SW 1271 (cell line): ENCODE results near the gene TSHZ3.
A peak's percentile ranks its signal among the peaks of the same experiment; 100 is the strongest.

Experiments used
- DNase-seq, 2 experiments: peaks; one replicate each; lab custom pipeline; 2025; lab: John Stamatoyannopoulos, UW

TSHZ3 gene

DNA sequence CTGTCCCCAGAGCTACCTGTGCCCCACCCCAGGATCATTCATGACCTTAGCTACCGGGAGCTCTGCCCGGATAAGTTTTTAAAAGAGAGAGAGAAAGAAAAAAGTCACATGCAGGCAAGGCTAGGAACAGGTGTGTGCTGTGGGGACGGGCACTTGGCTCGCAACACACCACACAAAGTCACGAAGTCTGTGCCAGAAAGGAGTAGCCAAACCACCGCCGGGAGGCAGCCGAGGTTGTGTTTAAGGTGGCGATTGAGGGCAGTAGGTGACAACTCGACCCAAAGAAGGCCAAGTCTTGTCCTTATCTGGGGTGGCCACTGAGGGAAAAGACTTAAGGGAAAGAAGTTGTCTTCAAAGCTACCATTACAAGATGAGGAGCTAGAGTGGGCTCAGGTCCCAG is 4.6 kb upstream of the TSHZ3 start:
- DNase-seq: no peak

GRCh38 chr19:31352782-31353651 is 3.8 kb upstream of the TSHZ3 start:
- DNase-seq: no peak

- DNase-seq: no peak
Observed at GRCh38 chr19:31352296-31352781, 3.1 kb upstream of the TSHZ3 start.

DNA sequence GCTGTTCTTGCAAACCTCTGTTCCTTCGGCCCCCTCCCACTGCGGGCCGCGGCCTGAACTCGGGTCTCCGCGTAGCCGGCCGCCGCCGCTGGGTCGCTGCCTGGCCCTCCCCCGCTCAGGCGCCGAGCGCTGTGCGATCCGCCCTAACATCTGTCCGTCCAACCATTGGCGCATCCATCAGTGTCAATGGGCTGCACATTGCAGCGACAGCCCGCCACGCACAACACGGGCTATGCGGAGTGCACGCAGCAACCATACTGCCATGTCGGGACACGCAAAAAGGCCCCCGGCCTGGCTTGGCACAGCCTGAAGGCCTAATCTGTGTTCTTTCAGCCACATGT is 2.6 kb upstream of the TSHZ3 start:
- DNase-seq: no peak

DNA sequence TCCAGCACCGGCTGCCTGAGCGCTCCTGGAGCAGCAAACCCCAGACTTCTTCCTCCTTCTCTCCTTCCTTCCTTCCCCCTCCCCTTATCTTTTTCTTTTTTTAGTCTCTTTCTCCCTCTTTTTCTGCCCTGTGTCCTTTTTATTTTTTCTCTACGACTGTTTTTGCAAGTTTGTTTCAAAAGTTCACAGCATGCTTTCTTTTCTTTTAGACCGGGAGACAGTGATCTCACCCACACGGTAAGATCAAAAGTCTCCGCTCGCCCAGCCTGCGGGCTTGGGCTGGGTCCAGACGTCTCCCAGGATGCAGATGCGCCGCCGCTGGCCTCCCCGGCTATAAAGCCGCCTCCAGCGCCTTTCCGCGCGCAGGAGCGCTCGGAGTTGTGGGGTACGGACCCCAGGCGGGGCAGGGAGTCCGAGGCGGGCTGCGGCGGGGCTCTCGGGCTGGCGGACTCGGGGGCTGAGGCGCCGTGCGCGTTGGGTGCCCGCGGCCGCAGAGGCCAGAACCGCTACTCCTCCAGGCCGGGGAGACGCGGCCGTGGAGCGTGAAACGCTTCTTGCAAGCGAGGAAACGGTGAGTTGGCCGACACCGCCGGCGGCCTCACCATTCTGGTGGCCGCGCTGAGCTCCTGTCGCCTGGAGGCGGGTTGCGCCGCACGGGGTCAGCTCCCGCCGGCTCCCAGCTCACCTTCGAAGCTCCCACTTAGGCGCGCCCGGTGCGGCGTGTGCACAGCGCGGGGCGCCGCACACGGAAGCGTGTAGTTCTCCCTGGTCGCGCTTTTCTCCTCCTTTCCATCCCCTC is 2.0 kb upstream of the TSHZ3 start:
- DNase-seq: peak in 1 of 2 experiments; percentile 31

- no peak for DNase-seq
Observed at GRCh38 chr19:31350693-31351055, 1.4 kb upstream of the TSHZ3 start.

GRCh38 chr19:31350033-31350692 is 927 bp upstream of the TSHZ3 start:
- peak in 1 of 2 experiments; percentile 13 for DNase-seq

DNA sequence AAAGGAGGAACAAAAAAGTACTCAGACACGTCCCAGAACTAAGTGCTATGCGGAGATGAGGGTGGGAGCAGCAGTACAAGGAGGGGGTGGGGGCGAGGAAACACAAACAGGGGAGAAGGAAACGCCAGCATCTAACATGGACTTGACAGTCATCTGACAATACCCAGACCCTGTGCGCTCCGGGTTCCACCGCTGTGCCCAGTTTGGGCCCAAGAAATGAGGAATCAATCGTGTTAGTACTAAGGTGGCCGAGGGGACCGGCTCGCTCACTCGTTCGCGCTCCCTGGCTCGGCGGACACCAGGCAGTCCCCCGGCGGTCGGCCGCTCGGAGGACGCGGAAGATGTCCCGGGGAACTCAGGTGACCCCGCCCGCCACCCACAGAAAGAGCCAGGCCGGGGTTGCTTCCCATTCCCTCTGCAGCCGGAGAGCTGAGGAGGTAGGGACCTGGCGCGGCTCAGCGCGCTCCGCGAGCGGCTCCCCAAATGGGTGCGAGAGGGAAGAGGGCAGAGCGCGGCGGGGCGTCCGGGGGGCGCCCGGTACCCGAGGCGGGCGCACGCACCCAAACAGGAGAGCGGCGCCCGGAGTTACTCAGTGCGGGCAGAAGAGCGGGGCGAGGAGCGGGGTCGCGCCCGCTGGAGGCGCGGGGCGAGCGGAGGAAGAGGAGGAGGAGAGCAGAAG is 616 bp downstream of the TSHZ3 start:
- peak in 1 of 2 experiments; percentile 32 for DNase-seq

- DNase-seq: no peak
Observed at GRCh38 chr19:31347828-31348392, 1.3 kb downstream of the TSHZ3 start.

- DNase-seq: no peak
Observed at GRCh38 chr19:31347354-31347753, 1.9 kb downstream of the TSHZ3 start.

DNA sequence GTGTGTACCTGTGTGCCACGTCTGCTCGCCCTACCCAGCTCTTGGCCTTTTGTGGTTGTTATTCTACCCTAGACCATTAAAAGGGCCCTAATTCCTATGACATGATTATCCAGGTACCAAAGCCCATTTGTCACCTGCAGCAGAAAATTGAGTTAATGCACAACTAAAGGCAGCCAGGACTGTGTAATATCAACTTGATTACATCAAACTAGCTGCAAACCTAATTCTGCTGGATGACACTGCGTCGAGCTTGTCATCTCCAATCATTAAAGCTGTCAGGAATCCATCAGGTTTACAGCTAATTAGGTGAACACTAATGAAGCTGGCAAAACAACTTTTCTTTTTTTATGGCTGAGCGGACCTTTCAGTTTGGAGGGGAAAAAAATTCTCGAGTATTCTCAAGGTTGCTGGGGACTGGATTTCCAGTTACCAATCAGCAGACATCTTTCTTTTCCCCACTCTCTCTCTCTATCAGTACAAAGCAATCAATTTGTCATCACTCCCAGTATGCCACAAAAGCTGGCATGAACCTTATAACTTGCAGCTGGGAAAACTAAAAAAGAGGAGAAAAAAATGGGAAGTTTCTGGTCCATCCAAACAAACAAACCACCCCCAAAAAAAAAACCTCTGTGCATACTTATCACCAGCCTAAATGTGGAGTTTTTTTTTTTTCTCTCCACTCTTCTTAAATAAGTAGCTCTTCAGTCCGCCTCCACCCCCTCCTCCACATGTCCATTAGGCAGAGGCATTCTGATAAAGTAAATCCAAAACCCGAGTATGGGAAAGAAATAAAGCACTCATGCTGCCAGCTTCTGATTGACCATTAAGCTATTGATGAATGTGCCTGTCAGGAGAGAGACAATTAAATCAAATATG is 2.8 kb downstream of the TSHZ3 start:
- no peak for DNase-seq

DNA sequence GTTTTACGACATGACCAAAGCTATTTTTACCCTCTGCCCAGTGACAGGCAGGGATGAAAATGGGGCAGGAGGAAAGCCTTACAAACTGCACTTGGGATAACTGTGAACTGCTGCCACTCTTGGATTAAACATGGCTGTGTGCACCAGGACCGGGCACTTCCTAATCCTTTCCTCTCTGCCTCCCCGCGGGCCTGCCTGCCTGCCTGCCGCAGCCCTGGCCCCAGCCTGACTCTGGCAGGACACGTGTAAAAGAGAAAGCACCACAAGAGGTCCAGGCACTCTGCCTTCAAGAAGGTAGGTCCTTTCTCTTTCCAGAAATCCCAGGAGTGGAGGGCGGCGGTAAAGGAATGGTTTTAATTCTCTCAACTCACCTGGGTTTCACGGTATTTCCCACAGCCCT is 4.8 kb downstream of the TSHZ3 start:
- no peak for DNase-seq

DNA sequence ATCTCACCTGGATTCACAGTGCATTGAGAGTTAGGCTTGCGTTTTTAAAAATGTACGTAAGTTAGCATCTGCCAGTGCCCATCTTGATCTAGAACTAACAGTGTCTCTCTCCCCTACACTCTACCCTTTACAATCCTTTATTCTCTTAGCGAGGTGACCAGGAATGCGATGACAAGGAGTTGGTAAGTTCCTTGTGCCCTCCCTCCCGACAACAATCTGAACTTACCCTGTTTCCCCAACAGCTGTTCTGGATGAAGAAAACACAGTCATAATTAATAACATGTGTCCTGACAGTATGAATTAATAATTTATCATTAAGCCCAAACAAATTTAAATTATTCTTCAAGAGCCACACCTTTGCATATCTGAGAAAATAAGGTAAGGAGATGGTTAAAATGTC is 6.3 kb downstream of the TSHZ3 start:
- DNase-seq: no peak

DNA sequence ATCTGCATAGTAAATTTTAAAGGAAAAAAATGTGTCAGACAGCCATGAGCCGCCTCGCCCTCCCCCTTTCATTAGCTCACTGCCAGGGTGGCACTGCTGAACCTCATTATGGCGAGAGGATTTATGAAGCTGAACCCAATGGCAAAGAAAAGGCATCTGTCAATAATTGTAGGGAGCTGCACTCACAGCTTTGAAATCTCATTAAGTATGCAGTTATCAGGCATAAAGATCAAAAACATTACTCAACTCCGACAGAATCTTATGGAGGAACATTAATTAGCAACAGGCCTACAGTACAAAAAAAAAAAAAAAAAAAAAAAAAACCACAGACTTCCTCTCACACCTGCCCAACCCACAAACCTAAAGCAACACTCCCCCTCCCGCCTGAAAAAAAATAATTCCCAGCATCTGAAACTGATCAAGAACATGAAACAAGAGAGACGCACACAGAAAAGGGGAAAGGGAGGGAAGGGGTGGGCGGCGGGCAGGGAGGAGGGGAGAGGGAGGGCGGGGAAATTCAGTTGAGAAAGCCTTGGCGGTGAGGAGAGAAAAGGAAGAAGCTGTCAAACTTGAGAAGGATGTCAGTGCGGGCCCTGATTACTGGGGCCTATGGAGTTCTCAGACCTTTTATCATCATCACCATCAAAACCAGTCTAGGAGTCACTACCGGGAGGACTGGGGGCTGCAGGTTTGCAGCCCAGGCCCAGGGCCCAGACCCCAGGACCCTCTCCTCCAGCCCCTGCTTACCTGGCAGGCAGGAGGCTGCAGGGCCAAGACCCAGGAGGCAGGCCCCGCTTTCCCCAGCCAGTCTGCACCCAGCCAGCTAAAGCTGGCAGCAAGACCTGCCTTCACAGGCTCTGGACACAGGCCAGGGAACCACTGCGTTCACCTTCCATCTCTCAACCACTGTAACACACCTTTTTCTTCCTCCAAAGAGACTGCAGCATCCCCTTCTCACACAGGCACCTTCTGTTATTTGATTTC is 8.9 kb downstream of the TSHZ3 start:
- no peak for DNase-seq

- DNase-seq: no peak
Observed at GRCh38 chr19:31339411-31339810, 9.8 kb downstream of the TSHZ3 start.

- DNase-seq: peak in 1 of 2 experiments; percentile 6
Observed at GRCh38 chr19:31338069-31338776, 11.0 kb downstream of the TSHZ3 start.

- no peak for DNase-seq
Observed at GRCh38 chr19:31337008-31337914, 12.0 kb downstream of the TSHZ3 start.

GRCh38 chr19:31335716-31336115 is 13.5 kb downstream of the TSHZ3 start:
- DNase-seq: no peak
